Measurements from ENCODE around the gene CALN1. TPM values are rescaled to one million over a fixed set of nuclear protein-coding genes. Genes with fewer than 3 reads are reported as not detected.
"Not testable (repeated sequence)": the region's sequence is repeated elsewhere in the genome, so short reads cannot be mapped to it uniquely, and the experiment has no call there.

CALN1 gene
- total RNA-seq, 1 donor from 2014 or later = not detected

- Histone ChIP-seq H3K4me1 (ENCODE audit: insufficient read depth, low read length) (no peaks in the 10 kb centered on the region), H2AFZ (ENCODE audit: low read depth, low read length) (no peak overlapping the region), H3K27ac (ENCODE audit: low read depth, low read length) (no peak overlapping the region), H3K4me3 (ENCODE audit: insufficient read depth, low read depth, low read length) (no peak overlapping the region), H3K4me2 (ENCODE audit: low read length) (no peak overlapping the region), H3K9me3 (ENCODE audit: insufficient read depth, low read depth, low read length) (peaks cover 5% of the 10 kb centered on the region), H3K27me3 (ENCODE audit: insufficient read depth, low read length) (no peaks in the 10 kb centered on the region), H3K79me2 (ENCODE audit: insufficient read depth, low read length) (no peaks in the 10 kb centered on the region), H4K20me1 (ENCODE audit: insufficient read depth, low read length) (no peaks in the 10 kb centered on the region), H3K36me3 (ENCODE audit: insufficient read depth, low read length) (no peaks in the 10 kb centered on the region), H3K9ac (ENCODE audit: low read length) (no peak overlapping the region)
- Mint-ChIP-seq H3K36me3 (ENCODE audit: low read depth, unreplicated experiment) (no peaks in the 10 kb centered on the region), H3K27ac (ENCODE audit: unreplicated experiment) (no peak overlapping the region), H3K4me1 (ENCODE audit: low read depth, unreplicated experiment) (no peaks in the 10 kb centered on the region), H3K9me3 (ENCODE audit: unreplicated experiment) (peaks cover 1% of the 10 kb centered on the region), H3K4me3 (ENCODE audit: unreplicated experiment) (no peak overlapping the region), H3K27me3 (ENCODE audit: low read depth, unreplicated experiment) (peaks cover 10% of the 10 kb centered on the region)
- FAIRE-seq (no peak), DNase-seq (ENCODE audit: low read depth) (no peak)
- TF ChIP-seq CTCF (IDR thresholded peaks at IDR 0.05; ENCODE audit: insufficient read depth, low read depth, low read length) (no peak), EZH2 (IDR thresholded peaks at IDR 0.05; ENCODE audit: insufficient read depth, low read length) (no peak)
Measured at GRCh38 chr7:72213081-72213480, 199.1 kb downstream of the CALN1 start.

- Histone ChIP-seq H3K4me3 (ENCODE audit: insufficient read depth, low read depth, low read length) (no peak overlapping the region), H3K9me3 (ENCODE audit: insufficient read depth, low read depth, low read length) (peaks cover 5% of the 10 kb centered on the region), H4K20me1 (ENCODE audit: insufficient read depth, low read length) (no peaks in the 10 kb centered on the region), H3K9ac (ENCODE audit: low read length) (no peak overlapping the region), H3K4me1 (ENCODE audit: insufficient read depth, low read length) (no peaks in the 10 kb centered on the region), H3K27me3 (ENCODE audit: insufficient read depth, low read length) (no peaks in the 10 kb centered on the region), H3K4me2 (ENCODE audit: low read length) (no peak overlapping the region), H3K27ac (ENCODE audit: low read depth, low read length) (no peak overlapping the region), H3K36me3 (ENCODE audit: insufficient read depth, low read length) (no peaks in the 10 kb centered on the region), H3K79me2 (ENCODE audit: insufficient read depth, low read length) (no peaks in the 10 kb centered on the region), H2AFZ (ENCODE audit: low read depth, low read length) (no peak overlapping the region)
- Mint-ChIP-seq H3K9me3 (ENCODE audit: unreplicated experiment) (peaks cover 1% of the 10 kb centered on the region), H3K4me1 (ENCODE audit: low read depth, unreplicated experiment) (no peaks in the 10 kb centered on the region), H3K27me3 (ENCODE audit: low read depth, unreplicated experiment) (peaks cover 10% of the 10 kb centered on the region), H3K36me3 (ENCODE audit: low read depth, unreplicated experiment) (no peaks in the 10 kb centered on the region), H3K27ac (ENCODE audit: unreplicated experiment) (no peak overlapping the region), H3K4me3 (ENCODE audit: unreplicated experiment) (no peak overlapping the region)
- TF ChIP-seq EZH2 (IDR thresholded peaks at IDR 0.05; ENCODE audit: insufficient read depth, low read length) = no peak
- no peak for TF ChIP-seq CTCF (IDR thresholded peaks at IDR 0.05; ENCODE audit: insufficient read depth, low read depth, low read length)
- no peak for DNase-seq (ENCODE audit: low read depth)
- no peak for FAIRE-seq
Measured at GRCh38 chr7:72211175-72211574, 201.0 kb downstream of the CALN1 start.

GRCh38 chr7:72209006-72209405 lies 203.1 kb downstream of the CALN1 start:
- FAIRE-seq; H2AFZ ChIP-seq (ENCODE audit: low read depth, low read length); H3K36me3 ChIP-seq (ENCODE audit: insufficient read depth, low read length); H3K4me1 Mint-ChIP-seq (ENCODE audit: low read depth, unreplicated experiment); H3K9ac ChIP-seq (ENCODE audit: low read length); H3K27ac Mint-ChIP-seq (ENCODE audit: unreplicated experiment); H3K79me2 ChIP-seq (ENCODE audit: insufficient read depth, low read length); H3K9me3 Mint-ChIP-seq (ENCODE audit: unreplicated experiment); H3K27ac ChIP-seq (ENCODE audit: low read depth, low read length); H3K4me3 Mint-ChIP-seq (ENCODE audit: unreplicated experiment); H3K4me2 ChIP-seq (ENCODE audit: low read length); H3K36me3 Mint-ChIP-seq (ENCODE audit: low read depth, unreplicated experiment); H3K4me3 ChIP-seq (ENCODE audit: insufficient read depth, low read depth, low read length); H3K4me1 ChIP-seq (ENCODE audit: insufficient read depth, low read length); H3K27me3 Mint-ChIP-seq (ENCODE audit: low read depth, unreplicated experiment); H3K27me3 ChIP-seq (ENCODE audit: insufficient read depth, low read length); DNase-seq (ENCODE audit: low read depth); H3K9me3 ChIP-seq (ENCODE audit: insufficient read depth, low read depth, low read length); H4K20me1 ChIP-seq (ENCODE audit: insufficient read depth, low read length): not testable (repeated sequence)

All from astrocyte (in vitro differentiated cells and primary cell).